Dermis blood vessel endothelial cell (primary cell): ENCODE results near the gene CPT1C. TPM values are rescaled to one million over a fixed set of nuclear protein-coding genes. Genes with fewer than 3 reads are reported as not detected.

Source experiments
- DNase-seq: peaks from one replicate; pipeline ENCODE4 v3.0.0; 2010
- total RNA-seq: library from RNA; depleted of rRNA; stranded (reverse); fragments of >200 nt; gene quantifications from 2 replicates; pipeline ENCODE4 v1.2.3, GENCODE V29; 2014

CPT1C gene
- total RNA-seq, 1 donor from 2014 or later, result 19.1 TPM

GRCh38 chr19:49763230-49763629 lies 72.3 kb downstream of the CPT1C start, which contains the start of gene TSKS:
Gene TSKS, minus strand, starts transcription at chr19:49763306. Its CDS starts 59 bp downstream, at chr19:49763247.
- no peak for DNase-seq

Other genes with a start within 250 kb of the CPT1C start
- 0.17 and 0.42 TPM in 2 replicates for gene SLC17A7, start 249.6 kb upstream of the CPT1C start, total RNA-seq
- gene PIH1D1, start 239.3 kb upstream of the CPT1C start, total RNA-seq, result 143 and 169 TPM in 2 replicates
- 55.3 and 82.5 TPM in 2 replicates for gene ALDH16A1, start 237.9 kb upstream of the CPT1C start, total RNA-seq
- 1.2 and 1.6 TPM in 2 replicates for gene FLT3LG, start 216.9 kb upstream of the CPT1C start, total RNA-seq
- gene RPL13A, start 203.5 kb upstream of the CPT1C start, total RNA-seq, result 2,583 and 3,504 TPM in 2 replicates
- gene RPS11, start 194.7 kb upstream of the CPT1C start, total RNA-seq, result 2,205 and 5,498 TPM in 2 replicates
- 77.9 and 241 TPM in 2 replicates for gene FCGRT, start 178.5 kb upstream of the CPT1C start, total RNA-seq
- gene RCN3, start 163.1 kb upstream of the CPT1C start, total RNA-seq, result 6.7 and 24.8 TPM in 2 replicates
- 90.4 and 98.7 TPM in 2 replicates for gene NOSIP, start 110.6 kb upstream of the CPT1C start, total RNA-seq
- gene PRRG2, start 109.8 kb upstream of the CPT1C start, total RNA-seq, result 6.1 and 7.5 TPM in 2 replicates
- gene PRR12, start 99.9 kb upstream of the CPT1C start, total RNA-seq, result 2.4 and 4.8 TPM in 2 replicates
- gene RRAS, start 51.0 kb upstream of the CPT1C start, total RNA-seq, result 24.3 and 28.6 TPM in 2 replicates
- gene SCAF1, start 48.9 kb upstream of the CPT1C start, total RNA-seq, result 11.9 and 26.5 TPM in 2 replicates
- 47.3 and 79.9 TPM in 2 replicates for gene IRF3, start 25.3 kb upstream of the CPT1C start, total RNA-seq
- gene BCL2L12, start 25.2 kb upstream of the CPT1C start, total RNA-seq, result 3.1 and 9.2 TPM in 2 replicates
- 282 and 338 TPM in 2 replicates for gene PRMT1, start 13.8 kb upstream of the CPT1C start, total RNA-seq
- gene ADM5, start 1.5 kb upstream of the CPT1C start, total RNA-seq, result 0.70 and 1.5 TPM in 2 replicates
- 0.17 TPM in 1 of 2 replicates, not detected in the other for gene TSKS, start 72.2 kb downstream of the CPT1C start, total RNA-seq
- gene AP2A1, start 75.9 kb downstream of the CPT1C start, total RNA-seq, result 52.1 and 129 TPM in 2 replicates
- gene FUZ, start 122.2 kb downstream of the CPT1C start, total RNA-seq, result 19.2 and 22.4 TPM in 2 replicates
- 13.4 and 34.4 TPM in 2 replicates for gene MED25, start 127.2 kb downstream of the CPT1C start, total RNA-seq
- gene PTOV1, start 160.0 kb downstream of the CPT1C start, total RNA-seq, result 57.2 and 72.9 TPM in 2 replicates
- gene PNKP, start 176.5 kb downstream of the CPT1C start, total RNA-seq, result 44.3 and 60.4 TPM in 2 replicates
- gene AKT1S1, start 186.2 kb downstream of the CPT1C start, total RNA-seq, result 9.9 and 13.0 TPM in 2 replicates
- gene TBC1D17, start 186.6 kb downstream of the CPT1C start, total RNA-seq, result 7.5 and 13.8 TPM in 2 replicates
- 2.1 and 3.6 TPM in 2 replicates for gene IL4I1, start 205.8 kb downstream of the CPT1C start, total RNA-seq
- gene ATF5, start 238.1 kb downstream of the CPT1C start, total RNA-seq, result 3.2 and 3.5 TPM in 2 replicates
- gene NUP62, start 238.4 kb downstream of the CPT1C start, total RNA-seq, result 28.4 and 47.0 TPM in 2 replicates